NCI-H2029 (cell line): ENCODE results near the gene PIEZO2.
"Not testable (repeated sequence)": the region's sequence is repeated elsewhere in the genome, so short reads cannot be mapped to it uniquely, and the experiment has no call there.

Experiments
- DNase-seq: peaks from one replicate; lab custom pipeline; 2025; lab: John Stamatoyannopoulos, UW

Gene PIEZO2

GRCh38 chr18:10971717-10972116 is 177.7 kb downstream of the PIEZO2 start:
- DNase-seq: no peak

- no peak for DNase-seq
These were observed 184.2 kb downstream of the PIEZO2 start for GRCh38 chr18:10965119-10965518.

- no peak for DNase-seq
These were observed 195.7 kb downstream of the PIEZO2 start for GRCh38 chr18:10953672-10954071.

- no peak for DNase-seq
These were observed 197.5 kb downstream of the PIEZO2 start for GRCh38 chr18:10951631-10952544.

GRCh38 chr18:10950876-10951630 is 198.3 kb downstream of the PIEZO2 start:
- no peak for DNase-seq

GRCh38 chr18:10950080-10950875 is 199.1 kb downstream of the PIEZO2 start:
- no peak for DNase-seq

- DNase-seq: no peak
These were observed 199.7 kb downstream of the PIEZO2 start for GRCh38 chr18:10949655-10950054.

GRCh38 chr18:10948421-10948820 is 200.9 kb downstream of the PIEZO2 start:
- no peak for DNase-seq

GRCh38 chr18:10946058-10946457 is 203.3 kb downstream of the PIEZO2 start:
- no peak for DNase-seq

GRCh38 chr18:10942998-10943397 is 206.4 kb downstream of the PIEZO2 start:
- no peak for DNase-seq

- no peak for DNase-seq
These were observed 209.5 kb downstream of the PIEZO2 start for GRCh38 chr18:10939822-10940221.

GRCh38 chr18:10937743-10938640 is 211.4 kb downstream of the PIEZO2 start:
- DNase-seq: no peak

- no peak for DNase-seq
These were observed 213.0 kb downstream of the PIEZO2 start for GRCh38 chr18:10936176-10937053.

- DNase-seq: no peak
These were observed 213.8 kb downstream of the PIEZO2 start for GRCh38 chr18:10935588-10935987.

- not testable (repeated sequence) for DNase-seq
These were observed 215.7 kb downstream of the PIEZO2 start for GRCh38 chr18:10933648-10934047.

- no peak for DNase-seq
These were observed 219.3 kb downstream of the PIEZO2 start for GRCh38 chr18:10930076-10930475.

- no peak for DNase-seq
These were observed 220.5 kb downstream of the PIEZO2 start for GRCh38 chr18:10928772-10929373.

GRCh38 chr18:10928011-10928771 is 221.2 kb downstream of the PIEZO2 start:
- DNase-seq: no peak
